GM12878 (cell line): Measurements from ENCODE around the gene CNGA1. TPM values are rescaled to one million over a fixed set of nuclear protein-coding genes. Genes with fewer than 3 reads are reported as not detected.

Experiments used
- ATF2 ChIP-seq: IDR thresholded peaks from 2 replicates; pipeline ENCODE4 v1.6.1; 2012; ENCODE audit warnings: low read length, inconsistent platforms
- BCL11A ChIP-seq: IDR thresholded peaks from 2 replicates; pipeline ENCODE4 v1.6.1; 2011; ENCODE audit warnings: low read depth, low read length
- BHLHE40 ChIP-seq, 2 experiments: fragments of 450-650 bp in 1 of 2; IDR thresholded peaks; 2 replicates each; pipeline ENCODE4 v1.6.1; 2011 to 2017; ENCODE audit warnings: low read depth in 2 of 2, borderline replicate concordance in 1 of 2, improper control_type of control experiment in 1 of 2, low read length in 1 of 2, mild to moderate bottlenecking in 1 of 2
- BMI1 ChIP-seq: fragments of 450-650 bp; IDR thresholded peaks from 2 replicates; pipeline ENCODE4 v1.6.1; 2016; ENCODE audit warnings: mild to moderate bottlenecking, moderate library complexity, borderline replicate concordance
- CHD4 ChIP-seq: fragments of 200-600 bp; sonication (generic); IDR thresholded peaks from 2 replicates; pipeline ENCODE4 v1.6.1; 2016; ENCODE audit warnings: mild to moderate bottlenecking
- CUX1 ChIP-seq: IDR thresholded peaks from 2 replicates; pipeline ENCODE4 v1.6.1; 2012; ENCODE audit warnings: improper control_type of control experiment, low read depth, low read length; ENCODE audit not compliant: insufficient replicate concordance
- E4F1 ChIP-seq: fragments of 450-650 bp; IDR thresholded peaks from 2 replicates; pipeline ENCODE4 v1.6.1; 2018; ENCODE audit warnings: borderline replicate concordance, mild to moderate bottlenecking; ENCODE audit not compliant: partially characterized antibody
- HDGF ChIP-seq: fragments of 450-650 bp; IDR thresholded peaks from 2 replicates; pipeline ENCODE4 v1.6.1; 2016; ENCODE audit warnings: antibody characterized with exemption
- IRF4 ChIP-seq: IDR thresholded peaks from 2 replicates; pipeline ENCODE4 v1.6.1; 2011; ENCODE audit warnings: low read depth, low read length
- JUNB ChIP-seq: IDR thresholded peaks from 2 replicates; pipeline ENCODE4 v1.6.1; 2016; ENCODE audit warnings: antibody characterized with exemption, mild to moderate bottlenecking
- MTA3 ChIP-seq: IDR thresholded peaks from 2 replicates; pipeline ENCODE4 v1.6.1; 2012; ENCODE audit warnings: low read length, inconsistent platforms, borderline replicate concordance
- NFXL1 ChIP-seq: fragments of 450-650 bp; IDR thresholded peaks from 2 replicates; pipeline ENCODE4 v1.6.1; 2017; ENCODE audit warnings: antibody characterized with exemption, mild to moderate bottlenecking, borderline replicate concordance
- PKNOX1 ChIP-seq: fragments of 450-650 bp; IDR thresholded peaks from 2 replicates; pipeline ENCODE4 v1.6.1; 2016; ENCODE audit warnings: mild to moderate bottlenecking
- PML ChIP-seq: IDR thresholded peaks from 2 replicates; pipeline ENCODE4 v1.6.1; 2012; ENCODE audit warnings: low read length, inconsistent platforms
- POU2F2 ChIP-seq: IDR thresholded peaks from 3 replicates; pipeline ENCODE4 v1.6.1; 2011; ENCODE audit warnings: low read depth, mild to moderate bottlenecking, low read length, borderline replicate concordance
- RB1 ChIP-seq: fragments of 450-650 bp; formaldehyde crosslinking; IDR thresholded peaks from 2 replicates; pipeline ENCODE4 v1.6.1; 2017; ENCODE audit warnings: mild to moderate bottlenecking, borderline replicate concordance
- SIX5 ChIP-seq: IDR thresholded peaks from 2 replicates; pipeline ENCODE4 v1.6.1; 2011; ENCODE audit warnings: mild to moderate bottlenecking, low read depth, low read length, moderate library complexity; ENCODE audit not compliant: severe bottlenecking
- SKIL ChIP-seq: fragments of 450-650 bp; IDR thresholded peaks from 2 replicates; pipeline ENCODE4 v1.6.1; 2017; ENCODE audit warnings: mild to moderate bottlenecking, low read depth, inconsistent platforms; ENCODE audit not compliant: poor library complexity, severe bottlenecking
- SUZ12 ChIP-seq: fragments of 200-600 bp; sonication (generic); IDR thresholded peaks from one replicate; pipeline ENCODE4 v1.6.1; 2018; ENCODE audit warnings: antibody characterized with exemption, mild to moderate bottlenecking; ENCODE audit not compliant: unreplicated experiment
- polyA plus RNA-seq, 11 experiments: library from polyadenylated mRNA; depleted of rRNA in 4 of 11; unstranded in 6 of 11; stranded (reverse) in 5 of 11; fragments of >200 nt; fragmentation: Nextera tagmentation in 4 of 11; fragmentation: Illumina TruSeq in 1 of 11; extraction: Ambion mirVana in 4 of 11; extraction: Trizol in 1 of 11; gene quantifications; 1 replicate in 1 of 11; 2 replicates in 10 of 11; pipeline versions ENCODE4 v1.2.1 to v1.2.3, GENCODE V29; 2011 to 2016; ENCODE audit warnings: inconsistent platforms in 2 of 11, missing spikeins in 2 of 11, low read depth in 1 of 11
- total RNA-seq, 4 experiments: library from RNA; depleted of rRNA in 3 of 4; stranded (reverse); fragments of >200 nt in 3 of 4; fragmentation: Illumina TruSeq in 1 of 4; extraction: Trizol in 1 of 4; gene quantifications; 2 replicates each; pipeline versions ENCODE4 v1.2.1 to v1.2.3, GENCODE V29; 2013 to 2021

The CNGA1 gene
- total and polyA plus RNA-seq, 10 of the 15 experiments (the other 5 are each of a cell fraction or from before 2014, with no cell fraction given): 0.38 to 14.2 (median 5.1) TPM

- TF ChIP-seq CUX1 (no peak), POU2F2 (no peak), RB1 (no peak), NFXL1 (no peak), BCL11A (peak; percentile 67), SIX5 (no peak), BHLHE40 (IDR thresholded peaks at IDR 0.05; ENCODE audit: borderline replicate concordance in 1 of 2, low read depth in 2 of 2, low read length in 1 of 2) (no peak), PKNOX1 (no peak), HDGF (no peak), E4F1 (no peak), BMI1 (no peak), ATF2 (peak; percentile 78), CHD4 (no peak), JUNB (peak; percentile 82), PML (no peak), IRF4 (peak; percentile 55; the same call in 1 of the 2 replicates), SUZ12 (no peak), MTA3 (no peak), SKIL (peak; percentile 56)
Observed at GRCh38 chr4:48027653-48028052, 11.2 kb upstream of the CNGA1 start (continued).
